Measurements from ENCODE around the gene ONECUT1.
"Not testable (repeated sequence)": the region's sequence is repeated elsewhere in the genome, so short reads cannot be mapped to it uniquely, and the experiment has no call there.

- TF ChIP-seq, protein P1, sequence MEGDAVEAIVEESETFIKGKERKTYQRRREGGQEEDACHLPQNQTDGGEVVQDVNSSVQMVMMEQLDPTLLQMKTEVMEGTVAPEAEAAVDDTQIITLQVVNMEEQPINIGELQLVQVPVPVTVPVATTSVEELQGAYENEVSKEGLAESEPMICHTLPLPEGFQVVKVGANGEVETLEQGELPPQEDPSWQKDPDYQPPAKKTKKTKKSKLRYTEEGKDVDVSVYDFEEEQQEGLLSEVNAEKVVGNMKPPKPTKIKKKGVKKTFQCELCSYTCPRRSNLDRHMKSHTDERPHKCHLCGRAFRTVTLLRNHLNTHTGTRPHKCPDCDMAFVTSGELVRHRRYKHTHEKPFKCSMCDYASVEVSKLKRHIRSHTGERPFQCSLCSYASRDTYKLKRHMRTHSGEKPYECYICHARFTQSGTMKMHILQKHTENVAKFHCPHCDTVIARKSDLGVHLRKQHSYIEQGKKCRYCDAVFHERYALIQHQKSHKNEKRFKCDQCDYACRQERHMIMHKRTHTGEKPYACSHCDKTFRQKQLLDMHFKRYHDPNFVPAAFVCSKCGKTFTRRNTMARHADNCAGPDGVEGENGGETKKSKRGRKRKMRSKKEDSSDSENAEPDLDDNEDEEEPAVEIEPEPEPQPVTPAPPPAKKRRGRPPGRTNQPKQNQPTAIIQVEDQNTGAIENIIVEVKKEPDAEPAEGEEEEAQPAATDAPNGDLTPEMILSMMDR (IDR thresholded peaks at IDR 0.05; ENCODE audit: poor library complexity) = not testable (repeated sequence)
- not testable (repeated sequence) for TF ChIP-seq EZH2 (IDR thresholded peaks at IDR 0.05; ENCODE audit: borderline replicate concordance); EZH2phosphoT487 (IDR thresholded peaks at IDR 0.05; ENCODE audit: low read depth, severe bottlenecking, unreplicated experiment)
Measured at GRCh38 chr15:52824169-52824942, 34.2 kb upstream of the ONECUT1 start.
